Psoas muscle (tissue), 8 donors: ENCODE results near the gene ERN2. TPM values are rescaled to one million over a fixed set of nuclear protein-coding genes. Genes with fewer than 3 reads are reported as not detected.

ENCODE experiments used
- ATAC-seq, 4 donors: fragments of 200-7000 bp; cut with Tn5 transposase; one replicate each; pipeline ENCODE4 v1.9.1; 2020; ENCODE audit warnings: moderate library complexity in 3 of 4, mild to moderate bottlenecking in 2 of 4
- DNase-seq, 2 donors: peaks; one replicate each; pipeline ENCODE4 v3.0.0-alpha.2; 2020
- H3K27ac ChIP-seq: fragments of 200-600 bp; one replicate; pipeline ENCODE4 v1.8.0; 2022
- H3K27me3 ChIP-seq, 3 donors: fragments of 200-600 bp in 1 of 3; one replicate each; pipeline versions ENCODE4 v1.6.1 to v1.8.0; 2013 to 2022; ENCODE audit warnings: low read length in 2 of 3, mild to moderate bottlenecking in 2 of 3, moderate library complexity in 1 of 3; ENCODE audit not compliant: insufficient read depth in 3 of 3
- H3K36me3 ChIP-seq, 2 donors: fragments of 200-600 bp in 1 of 2; one replicate each; pipeline versions ENCODE4 v1.6.1 to v1.8.0; 2013 to 2022; ENCODE audit warnings: low read depth in 1 of 2, mild to moderate bottlenecking in 1 of 2, moderate library complexity in 1 of 2; ENCODE audit not compliant: insufficient read depth in 1 of 2
- H3K4me1 ChIP-seq: fragments of 200-600 bp; one replicate; pipeline ENCODE4 v1.8.0; 2022
- H3K4me3 ChIP-seq: fragments of 200-600 bp; one replicate; pipeline ENCODE4 v1.8.0; 2022; ENCODE audit warnings: mild to moderate bottlenecking
- H3K9me3 ChIP-seq: fragments of 200-600 bp; one replicate; pipeline ENCODE4 v1.8.0; 2022
- WGBS, 3 donors: extraction: QIAGEN DNeasy Blood & Tissue Kit; methylation state at CpG; one replicate each; pipeline versions ENCODE4 v1.1.6 to v1.1.7; 2013; 5-methylcytosine and 5-hydroxymethylcytosine counted together
- intact Hi-C, 2 donors: fragments of 100-400 bp; cut with DNase I; formaldehyde crosslinking; loops; one replicate each; pipeline versions ENCODE4 v1.11.0 to v1.14.2; 2022
- polyA plus RNA-seq, 3 donors: library from polyadenylated mRNA; stranded (reverse); fragments of 200-250 nt; gene quantifications; one replicate each; pipeline ENCODE4 v1.2.3, GENCODE V29; 2013
- total RNA-seq, 4 donors: library from RNA; stranded (reverse); fragmentation: NEBNext Ultra II Directional in 2 of 4; extraction: Animal tissue kit (Norgen Biotek cat#: 25700) in 2 of 4; gene quantifications; one replicate each; pipeline versions ENCODE4 v1.2.1 to v1.2.4, GENCODE V29; 2021 to 2023
- TF ChIP-seq, protein P1 (sequence below): fragments of 200-600 bp; IDR thresholded peaks from one replicate; pipeline ENCODE4 v1.8.0; 2022; ENCODE audit warnings: antibody characterized with exemption
- donor health status: healthy with polysubstance abuse.
- donor health status: DM: no; HTN: no; CAD: no; lungs with moderate emphysema.
- donor health status: Bipolar disorder and iron deficiency.
- donor health status: healthy.
- donor health status: DM: yes; HTN: yes; CAD: no.
- donor health status: DM: no; HTN: no; CAD: no.
- donor health status: DM: no; HTN: no; CAD: no.
- donor health status: DM: yes; HTN: yes; CAD: no.

ERN2 gene
- total and polyA plus RNA-seq, 7 donors, result 0.03 to 0.19 (median 0.08) TPM; not detected in 4

DNA sequence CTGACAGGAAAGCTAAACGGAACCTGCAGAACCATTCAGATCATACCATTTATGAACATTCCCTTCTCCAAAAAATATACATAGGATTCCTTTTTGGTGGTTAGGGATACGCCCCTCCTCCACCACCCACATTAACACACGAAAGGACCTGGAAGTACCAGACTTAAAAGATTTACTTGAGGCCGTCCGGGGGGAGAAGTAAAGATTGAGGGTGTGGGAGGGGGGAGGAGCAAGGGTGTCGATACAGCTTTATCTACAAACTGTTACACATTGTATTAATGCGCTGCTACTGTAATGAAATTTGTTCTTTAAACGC is 72.4 kb downstream of the ERN2 start:
- H3K36me3 ChIP-seq, result peaks cover 5 to 56% of the 10 kb centered on the region in 2 donors

More for the DNA sequence above, 72.4 kb downstream of the ERN2 start:
- WGBS, 3 donors, result 0 to 2% (median 1%) methylated on average over 8 of the region's 8 CpGs
- DNase-seq (no peak), ATAC-seq (no peak)
- peak overlapping the region; percentile 94 for H3K4me3 ChIP-seq
- H3K27me3 ChIP-seq, result no peaks in the 10 kb centered on the region
- H3K27ac ChIP-seq, result peak overlapping the region; percentile 91
- H3K9me3 ChIP-seq, result no peaks in the 10 kb centered on the region
- intact Hi-C loops, result loop anchor here in 1 of 2 donors (2.0 kb wide), 1 partner anchor 44 kb away; the partner anchor contains the start of gene NDUFAB1
- H3K4me1 ChIP-seq, result peaks cover 20% of the 10 kb centered on the region
- TF ChIP-seq, protein P1, sequence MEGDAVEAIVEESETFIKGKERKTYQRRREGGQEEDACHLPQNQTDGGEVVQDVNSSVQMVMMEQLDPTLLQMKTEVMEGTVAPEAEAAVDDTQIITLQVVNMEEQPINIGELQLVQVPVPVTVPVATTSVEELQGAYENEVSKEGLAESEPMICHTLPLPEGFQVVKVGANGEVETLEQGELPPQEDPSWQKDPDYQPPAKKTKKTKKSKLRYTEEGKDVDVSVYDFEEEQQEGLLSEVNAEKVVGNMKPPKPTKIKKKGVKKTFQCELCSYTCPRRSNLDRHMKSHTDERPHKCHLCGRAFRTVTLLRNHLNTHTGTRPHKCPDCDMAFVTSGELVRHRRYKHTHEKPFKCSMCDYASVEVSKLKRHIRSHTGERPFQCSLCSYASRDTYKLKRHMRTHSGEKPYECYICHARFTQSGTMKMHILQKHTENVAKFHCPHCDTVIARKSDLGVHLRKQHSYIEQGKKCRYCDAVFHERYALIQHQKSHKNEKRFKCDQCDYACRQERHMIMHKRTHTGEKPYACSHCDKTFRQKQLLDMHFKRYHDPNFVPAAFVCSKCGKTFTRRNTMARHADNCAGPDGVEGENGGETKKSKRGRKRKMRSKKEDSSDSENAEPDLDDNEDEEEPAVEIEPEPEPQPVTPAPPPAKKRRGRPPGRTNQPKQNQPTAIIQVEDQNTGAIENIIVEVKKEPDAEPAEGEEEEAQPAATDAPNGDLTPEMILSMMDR, result no peak

Other genes with a start within 250 kb of the ERN2 start
- 10 to 100 TPM; 43.1 to 62.9 (median 56.4) TPM for gene GGA2, start 202.7 kb downstream of the ERN2 start, total RNA-seq
- gene GGA2, start 202.7 kb downstream of the ERN2 start, polyA plus RNA-seq, result 10 to 100 TPM; 18.9 to 49.3 (median 21.7) TPM
- 10 to 100 TPM; 19.0 to 28.3 (median 20.9) TPM for gene EARS2, start 155.9 kb downstream of the ERN2 start, total RNA-seq
- gene EARS2, start 155.9 kb downstream of the ERN2 start, polyA plus RNA-seq, result 10 to 100 TPM; 12.1 to 22.5 (median 13.6) TPM
- gene UBFD1, start 155.5 kb downstream of the ERN2 start, total RNA-seq, result 100 to 1,000 TPM; 108 to 147 (median 122) TPM
- gene UBFD1, start 155.5 kb downstream of the ERN2 start, polyA plus RNA-seq, result 100 to 1,000 TPM in 1 of 3 donors, 10 to 100 TPM in 2; 44.8 to 145 (median 48.1) TPM
- gene NDUFAB1, start 116.9 kb downstream of the ERN2 start, total RNA-seq, result 100 to 1,000 TPM; 175 to 241 (median 210) TPM
- gene NDUFAB1, start 116.9 kb downstream of the ERN2 start, polyA plus RNA-seq, result 100 to 1,000 TPM; 304 to 441 (median 365) TPM
- 1 to 10 TPM; 4.3 to 6.6 (median 5.4) TPM for gene PALB2, start 71.9 kb downstream of the ERN2 start, total RNA-seq
- 10 to 100 TPM in 1 of 3 donors, 1 to 10 TPM in 2; 5.2 to 10.6 (median 6.2) TPM for gene PALB2, start 71.9 kb downstream of the ERN2 start, polyA plus RNA-seq
- gene DCTN5, start 71.8 kb downstream of the ERN2 start, total RNA-seq, result 10 to 100 TPM; 27.5 to 43.8 (median 31.6) TPM
- gene DCTN5, start 71.8 kb downstream of the ERN2 start, polyA plus RNA-seq, result 10 to 100 TPM; 17.1 to 47.4 (median 40.5) TPM
- under 1 TPM; 0.58 to 0.98 (median 0.82) TPM for gene PLK1, start 34.3 kb downstream of the ERN2 start, total RNA-seq
- gene PLK1, start 34.3 kb downstream of the ERN2 start, polyA plus RNA-seq, result under 1 TPM; 0.43 to 0.87 (median 0.57) TPM
- not detected for gene CHP2, start 41.8 kb upstream of the ERN2 start, total RNA-seq
- under 1 TPM in 2 of 3 donors, not detected in 1; 0.05 to 0.08 TPM for gene CHP2, start 41.8 kb upstream of the ERN2 start, polyA plus RNA-seq
- gene PRKCB, start 122.8 kb upstream of the ERN2 start, total RNA-seq, result 1 to 10 TPM in 3 of 4 donors, under 1 TPM in 1; 0.83 to 1.5 (median 1.2) TPM
- gene PRKCB, start 122.8 kb upstream of the ERN2 start, polyA plus RNA-seq, result under 1 TPM; 0.13 to 0.23 (median 0.14) TPM